MCF 10A (cell line): ENCODE results near the gene RPL27. TPM values are rescaled to one million over a fixed set of nuclear protein-coding genes. Genes with fewer than 3 reads are reported as not detected.

Experiments
- BruUV-seq: library from RNA; stranded (reverse); fragments of 400-500 nt; replicated peaks from 2 replicates; lab custom pipeline; 2021; lab: Mats Ljungman, UMichigan
- CTCF ChIA-PET: fragments of 300-600 bp; sonication (Branson Sonifier 250); formaldehyde crosslinking; extraction: SDS; loops from one replicate; lab custom pipeline; 2021; ENCODE audit warnings: antibody characterized with exemption, inconsistent platforms; lab: Yijun Ruan, JAX
- POLR2A ChIA-PET: fragments of 300-600, 350-650 bp; sonication (Branson Sonifier 250); formaldehyde crosslinking; extraction: SDS; loops from one replicate; lab custom pipeline; 2020; ENCODE audit warnings: antibody characterized with exemption, inconsistent platforms; lab: Yijun Ruan, JAX
- DNase-seq: peaks from one replicate; pipeline ENCODE4 v3.0.0-alpha.2; 2018; ENCODE audit not compliant: unreplicated experiment
- H3K27ac Mint-ChIP-seq: one replicate; pipeline ENCODE4 v1.8.0; 2022; ENCODE audit warnings: mild to moderate bottlenecking, low read depth, mixed read lengths; ENCODE audit not compliant: unreplicated experiment
- H3K27me3 Mint-ChIP-seq: one replicate; pipeline ENCODE4 v1.8.0; 2022; ENCODE audit warnings: mixed read lengths; ENCODE audit not compliant: insufficient read depth, unreplicated experiment
- H3K36me3 Mint-ChIP-seq: one replicate; pipeline ENCODE4 v1.8.0; 2022; ENCODE audit warnings: mild to moderate bottlenecking, moderate library complexity, mixed read lengths; ENCODE audit not compliant: insufficient read depth, unreplicated experiment
- H3K4me1 Mint-ChIP-seq: one replicate; pipeline ENCODE4 v1.8.0; 2022; ENCODE audit warnings: mixed read lengths; ENCODE audit not compliant: insufficient read depth, unreplicated experiment
- H3K4me3 Mint-ChIP-seq: one replicate; pipeline ENCODE4 v1.8.0; 2022; ENCODE audit warnings: mild to moderate bottlenecking, moderate library complexity, mixed read lengths; ENCODE audit not compliant: unreplicated experiment
- H3K9me3 Mint-ChIP-seq: one replicate; pipeline ENCODE4 v1.8.0; 2022; ENCODE audit warnings: mixed read lengths; ENCODE audit not compliant: unreplicated experiment
- intact Hi-C: fragments of 100-400 bp; cut with micrococcal nuclease; formaldehyde crosslinking; loops from 2 replicates; pipeline ENCODE4 v1.14.1; 2022
- total RNA-seq: library from RNA; stranded (reverse); gene quantifications from 2 replicates; pipeline ENCODE4 v1.2.3, GENCODE V29; 2022
- TF ChIP-seq, protein P1 (sequence below): fragments of 200-600 bp; IDR thresholded peaks from one replicate; pipeline ENCODE4 v1.8.0; 2022; ENCODE audit warnings: antibody characterized with exemption, mild to moderate bottlenecking; ENCODE audit not compliant: unreplicated experiment

Gene RPL27
- total RNA-seq, 1 experiment from 2014 or later: 1,226 TPM

DNA sequence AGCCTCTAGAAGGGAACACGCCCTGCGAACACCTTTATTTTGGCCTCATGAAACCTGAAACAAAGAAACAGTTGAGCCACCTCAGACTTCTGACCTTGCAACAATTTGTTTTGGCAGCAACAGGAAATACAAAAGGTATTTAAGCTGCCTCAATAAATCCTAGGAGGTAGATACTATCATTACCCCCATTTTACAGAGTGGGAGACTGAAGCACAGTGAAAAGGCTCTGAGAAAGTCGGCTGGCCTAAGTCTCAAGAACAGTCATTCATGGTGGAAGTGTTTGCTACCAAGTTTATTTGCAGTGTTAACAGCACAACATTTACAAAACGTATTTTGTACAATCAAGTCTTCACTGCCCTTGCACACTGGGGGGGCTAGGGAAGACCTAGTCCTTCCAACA, 45.8 kb downstream of the RPL27 start:
- no peaks in the 10 kb centered on the region for H3K4me1 Mint-ChIP-seq
- H3K4me3 Mint-ChIP-seq: no peak overlapping the region
- no peak for DNase-seq
- BruUV-seq: no TSS peak
- intact Hi-C loops: no loop called here
- TF ChIP-seq, protein P1, sequence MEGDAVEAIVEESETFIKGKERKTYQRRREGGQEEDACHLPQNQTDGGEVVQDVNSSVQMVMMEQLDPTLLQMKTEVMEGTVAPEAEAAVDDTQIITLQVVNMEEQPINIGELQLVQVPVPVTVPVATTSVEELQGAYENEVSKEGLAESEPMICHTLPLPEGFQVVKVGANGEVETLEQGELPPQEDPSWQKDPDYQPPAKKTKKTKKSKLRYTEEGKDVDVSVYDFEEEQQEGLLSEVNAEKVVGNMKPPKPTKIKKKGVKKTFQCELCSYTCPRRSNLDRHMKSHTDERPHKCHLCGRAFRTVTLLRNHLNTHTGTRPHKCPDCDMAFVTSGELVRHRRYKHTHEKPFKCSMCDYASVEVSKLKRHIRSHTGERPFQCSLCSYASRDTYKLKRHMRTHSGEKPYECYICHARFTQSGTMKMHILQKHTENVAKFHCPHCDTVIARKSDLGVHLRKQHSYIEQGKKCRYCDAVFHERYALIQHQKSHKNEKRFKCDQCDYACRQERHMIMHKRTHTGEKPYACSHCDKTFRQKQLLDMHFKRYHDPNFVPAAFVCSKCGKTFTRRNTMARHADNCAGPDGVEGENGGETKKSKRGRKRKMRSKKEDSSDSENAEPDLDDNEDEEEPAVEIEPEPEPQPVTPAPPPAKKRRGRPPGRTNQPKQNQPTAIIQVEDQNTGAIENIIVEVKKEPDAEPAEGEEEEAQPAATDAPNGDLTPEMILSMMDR: no peak
- ChIA-PET POLR2A (interaction anchor here (0.6 kb wide), 1 partner anchor 499 kb away, joined by 3 read pairs; no protein-coding TSS in a partner anchor), CTCF (interaction anchor here (0.6 kb wide), 1 partner anchor 221 kb away, joined by 3 read pairs; no protein-coding TSS in a partner anchor)
- H3K36me3 Mint-ChIP-seq: peaks cover 10% of the 10 kb centered on the region
- H3K27me3 Mint-ChIP-seq: no peaks in the 10 kb centered on the region
- no peaks in the 10 kb centered on the region for H3K9me3 Mint-ChIP-seq
- H3K27ac Mint-ChIP-seq: no peak overlapping the region

DNA sequence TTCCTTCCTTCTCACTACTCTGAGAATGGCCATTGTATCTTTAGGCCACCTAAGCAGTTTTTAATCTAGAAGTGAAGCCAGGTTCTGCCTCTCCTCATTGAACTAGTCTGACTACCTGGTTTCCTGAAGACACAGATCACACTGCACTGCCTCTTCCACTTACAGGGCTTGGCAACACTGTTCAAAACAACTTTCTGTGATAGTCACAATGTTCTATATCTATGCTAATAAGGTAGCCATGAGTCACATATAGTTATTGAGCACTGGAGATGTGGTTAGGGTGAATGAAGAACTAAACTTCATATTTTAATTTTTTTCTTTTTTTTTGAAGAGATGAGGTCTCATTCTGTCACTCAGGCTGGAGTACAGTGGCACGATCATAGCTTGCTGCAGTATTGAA, 53.8 kb downstream of the RPL27 start:
- CTCF ChIA-PET: no interaction called here
- Mint-ChIP-seq H3K9me3 (no peaks in the 10 kb centered on the region), H3K36me3 (peaks cover 61% of the 10 kb centered on the region), H3K4me1 (no peaks in the 10 kb centered on the region), H3K27ac (no peak overlapping the region), H3K27me3 (no peaks in the 10 kb centered on the region), H3K4me3 (no peak overlapping the region)
- TF ChIP-seq, protein P1: no peak
- no TSS peak for BruUV-seq
- DNase-seq: no peak
- POLR2A ChIA-PET: no interaction called here
- intact Hi-C loops: no loop called here

Other genes starting within 250 kb of the RPL27 start
- not detected in 2 replicates for gene RAMP2, start 237.2 kb upstream of the RPL27 start, total RNA-seq
- 84.3 and 96.0 TPM in 2 replicates for gene VPS25, start 225.0 kb upstream of the RPL27 start, total RNA-seq
- 2.3 and 5.4 TPM in 2 replicates for gene WNK4, start 217.8 kb upstream of the RPL27 start, total RNA-seq
- 41.0 and 52.7 TPM in 2 replicates for gene COA3, start 199.7 kb upstream of the RPL27 start, total RNA-seq
- gene CNTD1, start 199.6 kb upstream of the RPL27 start, total RNA-seq: not detected in 2 replicates
- gene BECN1, start 174.1 kb upstream of the RPL27 start, total RNA-seq: 78.8 and 81.5 TPM in 2 replicates
- gene PSME3, start 165.0 kb upstream of the RPL27 start, total RNA-seq: 220 and 232 TPM in 2 replicates
- gene AOC2, start 153.8 kb upstream of the RPL27 start, total RNA-seq: 2.6 and 2.9 TPM in 2 replicates
- gene AOC3, start 147.2 kb upstream of the RPL27 start, total RNA-seq: 0.44 and 0.71 TPM in 2 replicates
- gene G6PC1, start 97.6 kb upstream of the RPL27 start, total RNA-seq: not detected in 2 replicates
- gene AARSD1, start 34.0 kb upstream of the RPL27 start, total RNA-seq: 48.9 and 79.9 TPM in 2 replicates
- 0.83 and 0.96 TPM in 2 replicates for gene PTGES3L, start 18.3 kb upstream of the RPL27 start, total RNA-seq
- 13.4 and 14.2 TPM in 2 replicates for gene RUNDC1, start 17.9 kb upstream of the RPL27 start, total RNA-seq
- 6.3 and 7.3 TPM in 2 replicates for gene IFI35, start 8.4 kb downstream of the RPL27 start, total RNA-seq
- 61.0 and 105 TPM in 2 replicates for gene VAT1, start 24.0 kb downstream of the RPL27 start, total RNA-seq
- gene RND2, start 26.8 kb downstream of the RPL27 start, total RNA-seq: 0.16 TPM in 1 of 2 replicates, not detected in the other
- gene BRCA1, start 126.9 kb downstream of the RPL27 start, total RNA-seq: 12.4 and 18.1 TPM in 2 replicates
- 105 and 106 TPM in 2 replicates for gene NBR1, start 172.8 kb downstream of the RPL27 start, total RNA-seq
- gene TMEM106A, start 213.5 kb downstream of the RPL27 start, total RNA-seq: 2.1 and 2.2 TPM in 2 replicates
- gene CCDC200, start 230.2 kb downstream of the RPL27 start, total RNA-seq: not detected in 2 replicates
- 4,245 and 4,277 TPM in 2 replicates for gene RNU2-1, start 235.6 kb downstream of the RPL27 start, total RNA-seq